ENCODE data around the gene VSTM4. TPM values are rescaled to one million over a fixed set of nuclear protein-coding genes. Genes with fewer than 3 reads are reported as not detected.

Gene VSTM4
- total and polyA plus RNA-seq, 4 donors: 1.0 to 3.1 (median 2.0) TPM

- Histone ChIP-seq H3K27me3 (ENCODE audit: control insufficient read depth in 4 of 4, insufficient read depth in 4 of 4, low read length in 3 of 4) (no peaks in the 10 kb centered on the region), H3K36me3 (ENCODE audit: control insufficient read depth in 4 of 4, insufficient read depth in 3 of 4, low read depth in 1 of 4, low read length in 3 of 4) (no peaks in the 10 kb centered on the region), H3K4me1 (ENCODE audit: control insufficient read depth in 4 of 4, insufficient read depth in 4 of 4, low read length in 3 of 4) (no peaks in the 10 kb centered on the region), H3K27ac (ENCODE audit: low read depth in 1 of 2, low read length in 2 of 2) (no peak overlapping the region), H3K9ac (ENCODE audit: low read depth in 1 of 2, low read length in 2 of 2) (no peak overlapping the region), H3K4me3 (ENCODE audit: low read depth in 1 of 3, low read length in 3 of 3) (no peak overlapping the region), H3K9me3 (ENCODE audit: control insufficient read depth in 4 of 4, low read length in 3 of 4) (no peaks in the 10 kb centered on the region)
- 87% methylated on average over 3 of the region's 3 CpGs for WGBS
- no peak for TF ChIP-seq JUND (IDR thresholded peaks at IDR 0.05)
- no peak for TF ChIP-seq RXRA (IDR thresholded peaks at IDR 0.05)
- TF ChIP-seq TAF1 (conservative IDR thresholded peaks at IDR 0.05): no peak
- no peak for TF ChIP-seq ZBTB33 (IDR thresholded peaks at IDR 0.05)
- no peak for TF ChIP-seq RAD21 (IDR thresholded peaks at IDR 0.05)
- TF ChIP-seq REST (IDR thresholded peaks at IDR 0.05): no peak
- no peak for TF ChIP-seq FOXA1 (IDR thresholded peaks at IDR 0.05)
- TF ChIP-seq SP1 (IDR thresholded peaks at IDR 0.05): no peak
- TF ChIP-seq YY1 (IDR thresholded peaks at IDR 0.05): no peak
- TF ChIP-seq ATF3 (IDR thresholded peaks at IDR 0.05): no peak
- no peak for TF ChIP-seq GABPA (IDR thresholded peaks at IDR 0.05 in 1 of 2, conservative IDR thresholded peaks at IDR 0.05 in 1 of 2)
- no peak for TF ChIP-seq FOXA2 (IDR thresholded peaks at IDR 0.05)
- TF ChIP-seq HNF4G (IDR thresholded peaks at IDR 0.05): no peak
- TF ChIP-seq MAX (IDR thresholded peaks at IDR 0.05): no peak
- DNase-seq (ENCODE audit: low spot score): no peak
These were observed 41.9 kb upstream of the VSTM4 start for GRCh38 chr10:49157229-49157628.

- WGBS: 84% methylated on average over 6 of the region's 6 CpGs
These were observed 39.3 kb upstream of the VSTM4 start for GRCh38 chr10:49154641-49155040.

More at GRCh38 chr10:49154641-49155040, 39.3 kb upstream of the VSTM4 start:
- no peak overlapping the region for H3K27ac ChIP-seq (ENCODE audit: low read depth in 1 of 2, low read length in 2 of 2)
- H3K36me3 ChIP-seq (ENCODE audit: control insufficient read depth in 4 of 4, insufficient read depth in 3 of 4, low read depth in 1 of 4, low read length in 3 of 4): no peaks in the 10 kb centered on the region
- no peak for DNase-seq (ENCODE audit: low spot score)
- no peak overlapping the region for H3K9ac ChIP-seq (ENCODE audit: low read depth in 1 of 2, low read length in 2 of 2)
- no peak for TF ChIP-seq NR2F2 (IDR thresholded peaks at IDR 0.05)
- no peak for TF ChIP-seq EGR1 (IDR thresholded peaks at IDR 0.05; ENCODE audit: low read depth in 2 of 2)
- no peaks in the 10 kb centered on the region for H3K9me3 ChIP-seq (ENCODE audit: control insufficient read depth in 4 of 4, low read length in 3 of 4)
- H3K4me3 ChIP-seq (ENCODE audit: low read depth in 1 of 3, low read length in 3 of 3): no peak overlapping the region
- H3K27me3 ChIP-seq (ENCODE audit: control insufficient read depth in 4 of 4, insufficient read depth in 4 of 4, low read length in 3 of 4): no peaks in the 10 kb centered on the region
- no peaks in the 10 kb centered on the region for H3K4me1 ChIP-seq (ENCODE audit: control insufficient read depth in 4 of 4, insufficient read depth in 4 of 4, low read length in 3 of 4)

Measured in liver (tissue), 9 donors.